Kidney (tissue), 14 donors: ENCODE data around the gene PCNX2. TPM values are rescaled to one million over a fixed set of nuclear protein-coding genes. Genes with fewer than 3 reads are reported as not detected.

ENCODE experiments used
- DNase-seq, 5 donors: peaks; one replicate each; pipeline ENCODE4 v3.0.0-alpha.2; 2013 to 2020
- FAIRE-seq: peaks from 2 replicates; lab custom pipeline; 2012; peaks lifted over from hg19 to GRCh38; lab: Jason Lieb, UNC
- H3K27ac ChIP-seq, 2 donors: one replicate each; pipeline ENCODE4 v1.7.0; 2013; ENCODE audit warnings: low read depth in 2 of 2, low read length in 2 of 2, inconsistent platforms in 1 of 2
- H3K27me3 ChIP-seq: one replicate; pipeline ENCODE4 v1.7.1; 2013; ENCODE audit warnings: low read length, inconsistent platforms; ENCODE audit not compliant: control insufficient read depth, insufficient read depth
- H3K36me3 ChIP-seq, 3 donors: one replicate each; pipeline versions ENCODE4 v1.7.0 to v1.7.1; 2013; ENCODE audit warnings: low read length in 3 of 3, control low read depth in 1 of 3, inconsistent platforms in 1 of 3; ENCODE audit not compliant: insufficient read depth in 3 of 3, control insufficient read depth in 2 of 3
- H3K4me1 ChIP-seq, 3 donors: one replicate each; pipeline versions ENCODE4 v1.7.0 to v1.7.1; 2013; ENCODE audit warnings: low read length in 3 of 3, inconsistent platforms in 1 of 3, low read depth in 1 of 3; ENCODE audit not compliant: control insufficient read depth in 2 of 3, insufficient read depth in 2 of 3
- H3K4me3 ChIP-seq, 3 donors: one replicate each; pipeline versions ENCODE4 v1.7.0 to v1.8.1; 2013; ENCODE audit warnings: low read length in 3 of 3, control low read depth in 1 of 3, inconsistent platforms in 1 of 3
- H3K9ac ChIP-seq, 3 donors: one replicate each; pipeline versions ENCODE4 v1.7.0 to v1.7.1; 2013; ENCODE audit warnings: low read length in 3 of 3, control low read depth in 1 of 3, inconsistent platforms in 1 of 3
- H3K9me3 ChIP-seq, 3 donors: one replicate each; pipeline versions ENCODE4 v1.7.0 to v1.7.1; 2013; ENCODE audit warnings: low read length in 3 of 3, control low read depth in 1 of 3, inconsistent platforms in 1 of 3; ENCODE audit not compliant: control insufficient read depth in 2 of 3, insufficient read depth in 1 of 3
- CTCF ChIP-seq: IDR thresholded peaks from 3 replicates; pipeline ENCODE4 v1.5.1; 2012; ENCODE audit warnings: mild to moderate bottlenecking, moderate library complexity, borderline replicate concordance; ENCODE audit not compliant: insufficient read depth; ENCODE audit errors: extremely low read depth
- intact Hi-C: fragments of 100-400 bp; cut with DNase I; formaldehyde crosslinking; loops from one replicate; pipeline ENCODE4 v1.11.1; 2022
- polyA plus RNA-seq: library from polyadenylated mRNA; stranded (reverse); fragments of 350-450 nt; fragmentation: Illumina TruSeq; extraction: RNeasy Lipid Tissue Mini Kit (QIAGEN cat#74804); gene quantifications from one replicate; pipeline ENCODE4 v1.2.3, GENCODE V29; 2014; ENCODE audit warnings: low read depth, low replicate concordance; ENCODE audit not compliant: insufficient read depth
- total RNA-seq: library from RNA; stranded (reverse); fragmentation: NEBNext Ultra II Directional; extraction: Animal tissue kit (Norgen Biotek cat#: 25700); gene quantifications from one replicate; pipeline ENCODE4 v1.2.1, GENCODE V29; 2021
- donor health status: control.
- donor health status: control.
- donor health status: control.
- donor health status: control.
- donor health status: control.
- donor health status: DM: yes; HTN: yes; CAD: no.
- donor health status: Normal renal cell carcinoma (clear cell type).

PCNX2 gene
- total and polyA plus RNA-seq, 2 donors from 2014 or later: 5.2 to 29.2 TPM

GRCh38 chr1:232936941-232937340 is 358.6 kb downstream of the PCNX2 start:
- Histone ChIP-seq H3K9ac (no peak overlapping the region), H3K9me3 (no peaks in the 10 kb centered on the region), H3K4me1 (no peaks in the 10 kb centered on the region), H3K4me3 (no peak overlapping the region), H3K36me3 (no peaks in the 10 kb centered on the region), H3K27ac (no peak overlapping the region), H3K27me3 (no peaks in the 10 kb centered on the region)
- FAIRE-seq: no peak
- intact Hi-C loops: no loop called here
- DNase-seq: no peak
- no peak for TF ChIP-seq CTCF

Other genes with a start within 250 kb of the PCNX2 start
- gene MAP3K21, start 32.0 kb upstream of the PCNX2 start, total RNA-seq: 21.6 TPM
- 7.4 TPM for gene MAP3K21, start 32.0 kb upstream of the PCNX2 start, polyA plus RNA-seq